Caco-2 (cell line): ENCODE results near the gene SCML1. TPM values are rescaled to one million over a fixed set of nuclear protein-coding genes. Genes with fewer than 3 reads are reported as not detected.

Experiments
- BruUV-seq: library from RNA; stranded (reverse); fragments of 400-500 nt; replicated peaks from 2 replicates; lab custom pipeline; 2021; lab: Mats Ljungman, UMichigan
- CTCF ChIA-PET: fragments of 300-600 bp; sonication (Branson Sonifier 250); formaldehyde crosslinking; loops from one replicate; lab custom pipeline; 2022; ENCODE audit warnings: antibody characterized with exemption; lab: Charles Lee
- POLR2A ChIA-PET: fragments of 300-600 bp; sonication (Branson Sonifier 250); formaldehyde crosslinking; loops from one replicate; lab custom pipeline; 2022; ENCODE audit warnings: antibody characterized with exemption; lab: Charles Lee
- DNase-seq, 2 experiments: peaks; one replicate each; pipeline versions ENCODE4 v3.0.0 to v3.0.0-alpha.2; 2020 to 2022
- H3K27me3 ChIP-seq: replicated peaks from 2 replicates; pipeline ENCODE4 v1.6.0; 2011; ENCODE audit warnings: low read length; ENCODE audit not compliant: control insufficient read depth, insufficient read depth
- H3K36me3 ChIP-seq: 2 replicates; pipeline ENCODE4 v1.5.1; 2011; ENCODE audit warnings: low read length; ENCODE audit not compliant: control insufficient read depth, insufficient read depth
- H3K4me1 ChIP-seq: fragments of 250-450 bp; sonication (Bioruptor Pico); 2 replicates; pipeline ENCODE4 v1.5.1; 2020; ENCODE audit warnings: mild to moderate bottlenecking
- H3K4me3 ChIP-seq: 2 replicates; pipeline ENCODE4 v1.5.1; 2011; ENCODE audit warnings: low read depth, mild to moderate bottlenecking, control low read depth, low read length
- H3K9me3 ChIP-seq: fragments of 250-450 bp; sonication (Bioruptor Pico); 2 replicates; pipeline ENCODE4 v1.5.1; 2020; ENCODE audit warnings: mild to moderate bottlenecking, moderate library complexity
- H3K27ac Mint-ChIP-seq: one replicate; pipeline ENCODE4 v1.8.0; 2022; ENCODE audit warnings: mixed read lengths; ENCODE audit not compliant: unreplicated experiment
- H3K27me3 Mint-ChIP-seq: one replicate; pipeline ENCODE4 v1.8.0; 2022; ENCODE audit warnings: mixed read lengths; ENCODE audit not compliant: insufficient read depth, unreplicated experiment
- H3K36me3 Mint-ChIP-seq: one replicate; pipeline ENCODE4 v1.8.0; 2022; ENCODE audit warnings: mild to moderate bottlenecking, mixed read lengths; ENCODE audit not compliant: insufficient read depth, unreplicated experiment
- H3K4me1 Mint-ChIP-seq: one replicate; pipeline ENCODE4 v1.8.0; 2022; ENCODE audit warnings: low read depth, mixed read lengths; ENCODE audit not compliant: unreplicated experiment
- H3K4me3 Mint-ChIP-seq: one replicate; pipeline ENCODE4 v1.8.0; 2022; ENCODE audit warnings: mild to moderate bottlenecking, moderate library complexity, mixed read lengths; ENCODE audit not compliant: unreplicated experiment
- H3K9me3 Mint-ChIP-seq: one replicate; pipeline ENCODE4 v1.8.0; 2022; ENCODE audit warnings: mixed read lengths; ENCODE audit not compliant: unreplicated experiment
- CTCF ChIP-seq, 2 experiments: fragments of 200-600 bp in 1 of 2; IDR thresholded peaks; 1 replicate in 1 of 2; 2 replicates in 1 of 2; pipeline versions ENCODE4 v1.5.1 to v1.8.0; 2011 to 2022; ENCODE audit warnings: antibody characterized with exemption in 1 of 2, control low read depth in 1 of 2, inconsistent platforms in 1 of 2, low read depth in 1 of 2, low read length in 1 of 2, mild to moderate bottlenecking in 1 of 2, moderate library complexity in 1 of 2; ENCODE audit not compliant: insufficient read depth in 1 of 2, severe bottlenecking in 1 of 2, unreplicated experiment in 1 of 2
- intact Hi-C: fragments of 100-400 bp; cut with micrococcal nuclease; formaldehyde crosslinking; loops from one replicate; pipeline ENCODE4 v1.10.0; 2022; ENCODE audit not compliant: unreplicated experiment
- total RNA-seq: library from RNA; stranded (reverse); gene quantifications from 2 replicates; pipeline ENCODE4 v1.2.3, GENCODE V29; 2022

SCML1 gene
- total RNA-seq, 1 experiment from 2014 or later: 16.4 TPM

GRCh38 chrX:17703201-17703600 is 34.1 kb upstream of the SCML1 start:
- BruUV-seq: no TSS peak
- Mint-ChIP-seq H3K27me3 (no peaks in the 10 kb centered on the region), H3K36me3 (peaks cover 5% of the 10 kb centered on the region), H3K4me1 (peaks cover 13% of the 10 kb centered on the region), H3K9me3 (no peaks in the 10 kb centered on the region), H3K27ac (no peak overlapping the region), H3K4me3 (no peak overlapping the region)
- no peak overlapping the region for H3K4me3 ChIP-seq
- ChIA-PET POLR2A (no interaction called here), CTCF (no interaction called here)
- no peak for DNase-seq
- TF ChIP-seq CTCF (IDR thresholded peaks at IDR 0.05; ENCODE audit: insufficient read depth in 1 of 2, low read depth in 1 of 2, low read length in 1 of 2, severe bottlenecking in 1 of 2, unreplicated experiment in 1 of 2): no peak
- H3K27me3 ChIP-seq: no peaks in the 10 kb centered on the region
- no peaks in the 10 kb centered on the region for H3K36me3 ChIP-seq
- intact Hi-C loops: loop anchor here (5.0 kb wide), 1 partner anchor 34 kb away; the partner anchor contains the start of gene SCML1
- H3K4me1 ChIP-seq: 0 out of 2 replicates have a peak, but pooled peaks cover 11% of the 10 kb centered on the region
- H3K9me3 ChIP-seq: no peaks in the 10 kb centered on the region

GRCh38 chrX:17705211-17705610 is 32.1 kb upstream of the SCML1 start:
- 0 out of 2 replicates have a peak, but pooled peaks cover 11% of the 10 kb centered on the region for H3K4me1 ChIP-seq
- no TSS peak for BruUV-seq
- H3K4me3 Mint-ChIP-seq: no peak overlapping the region
- no peaks in the 10 kb centered on the region for H3K9me3 Mint-ChIP-seq
- H3K27ac Mint-ChIP-seq: no peak overlapping the region
- peaks cover 13% of the 10 kb centered on the region for H3K4me1 Mint-ChIP-seq
- POLR2A ChIA-PET: no interaction called here
- peaks cover 5% of the 10 kb centered on the region for H3K36me3 Mint-ChIP-seq
- intact Hi-C loops: no loop called here
- H3K36me3 ChIP-seq: no peaks in the 10 kb centered on the region
- DNase-seq: no peak
- CTCF ChIA-PET: no interaction called here
- H3K9me3 ChIP-seq: no peaks in the 10 kb centered on the region
- H3K27me3 ChIP-seq: no peaks in the 10 kb centered on the region
- no peak for TF ChIP-seq CTCF (IDR thresholded peaks at IDR 0.05; ENCODE audit: insufficient read depth in 1 of 2, low read depth in 1 of 2, low read length in 1 of 2, severe bottlenecking in 1 of 2, unreplicated experiment in 1 of 2)
- no peaks in the 10 kb centered on the region for H3K27me3 Mint-ChIP-seq
- H3K4me3 ChIP-seq: no peak overlapping the region

GRCh38 chrX:17706676-17707075 is 30.6 kb upstream of the SCML1 start:
- peak; percentile 40 to 50 for DNase-seq
- ChIA-PET POLR2A (interaction anchor here (1.4 kb wide), 1 partner anchor 30 kb away, joined by 15 read pairs; the partner anchor contains the start of gene SCML1), CTCF (no interaction called here)
- Mint-ChIP-seq H3K4me1 (peaks cover 11% of the 10 kb centered on the region), H3K36me3 (peaks cover 2% of the 10 kb centered on the region), H3K9me3 (no peaks in the 10 kb centered on the region), H3K27ac (no peak overlapping the region), H3K27me3 (no peaks in the 10 kb centered on the region), H3K4me3 (no peak overlapping the region)
- no TSS peak for BruUV-seq
- H3K4me1 ChIP-seq: 0 out of 2 replicates have a peak, but pooled peaks cover 5% of the 10 kb centered on the region
- no peaks in the 10 kb centered on the region for H3K36me3 ChIP-seq
- TF ChIP-seq CTCF (IDR thresholded peaks at IDR 0.05; ENCODE audit: insufficient read depth in 1 of 2, low read depth in 1 of 2, low read length in 1 of 2, severe bottlenecking in 1 of 2, unreplicated experiment in 1 of 2): no peak
- intact Hi-C loops: no loop called here
- no peak overlapping the region for H3K4me3 ChIP-seq
- no peaks in the 10 kb centered on the region for H3K9me3 ChIP-seq
- H3K27me3 ChIP-seq: no peaks in the 10 kb centered on the region
